Measurements from ENCODE around the gene ARHGAP26. TPM values are rescaled to one million over a fixed set of nuclear protein-coding genes. Genes with fewer than 3 reads are reported as not detected.

The ARHGAP26 gene
- total and polyA plus RNA-seq, 2 experiments from 2014 or later: 9.5 to 16.8 TPM

DNA sequence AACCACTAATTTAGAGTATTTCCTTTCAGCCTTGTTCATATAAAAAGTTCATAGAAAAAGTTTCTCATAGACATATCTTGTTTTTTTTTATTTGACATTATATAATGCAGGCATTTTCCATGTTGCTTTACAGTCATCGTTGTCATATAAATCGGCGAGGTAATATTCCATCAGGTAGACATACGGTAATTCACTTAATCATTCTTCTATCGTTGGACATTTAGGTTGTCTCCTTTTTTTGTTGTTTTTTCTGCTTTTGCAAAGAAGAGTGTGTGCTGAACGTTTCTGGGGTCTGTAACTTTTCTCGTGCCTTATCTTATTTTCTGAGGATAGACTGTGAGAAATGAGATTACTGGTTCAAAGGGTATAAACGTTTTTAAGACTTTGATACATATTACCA is 283.6 kb downstream of the ARHGAP26 start:
- Histone ChIP-seq H3K4me1 (ENCODE audit: insufficient read depth) (peaks cover 33% of the 10 kb centered on the region), H3K4me3 (no peak overlapping the region), H3K27me3 (ENCODE audit: insufficient read depth) (no peaks in the 10 kb centered on the region), H3K27ac (ENCODE audit: low read depth) (no peak overlapping the region), H3K9me2 (ENCODE audit: insufficient read depth) (no peaks in the 10 kb centered on the region), H3K4me2 (no peak overlapping the region), H3K79me2 (replicated peaks; ENCODE audit: insufficient read depth) (no peaks in the 10 kb centered on the region), H4K20me1 (replicated peaks; ENCODE audit: insufficient read depth) (no peaks in the 10 kb centered on the region), H2AFZ (no peak overlapping the region), H3K36me3 (ENCODE audit: insufficient read depth) (no peaks in the 10 kb centered on the region), H3F3A (replicated peaks; ENCODE audit: low read depth) (no peaks in the 10 kb centered on the region)
- H3K9me3 Mint-ChIP-seq: no peaks in the 10 kb centered on the region
- DNase-seq (ENCODE audit: low spot score): no peak
- peaks cover 36% of the 10 kb centered on the region for H3K4me1 Mint-ChIP-seq
- H3K27me3 Mint-ChIP-seq (ENCODE audit: insufficient read depth, low read depth, poor library complexity): peaks cover 1% of the 10 kb centered on the region
- TF ChIP-seq EZH2phosphoT487 (IDR thresholded peaks at IDR 0.05; ENCODE audit: unreplicated experiment) (no peak), STAT1 (IDR thresholded peaks at IDR 0.05; ENCODE audit: unreplicated experiment) (no peak), POLR2AphosphoS5 (IDR thresholded peaks at IDR 0.05; ENCODE audit: low read depth) (no peak), CREB1 (CRISPR knock-in tag; IDR thresholded peaks at IDR 0.05; ENCODE audit: low read depth) (no peak), NANOG (IDR thresholded peaks at IDR 0.05; ENCODE audit: borderline replicate concordance) (no peak), JUNB (IDR thresholded peaks at IDR 0.05; ENCODE audit: unreplicated experiment) (no peak), EZH2 (IDR thresholded peaks at IDR 0.05; ENCODE audit: low read depth, unreplicated experiment) (no peak), ZNF331 (CRISPR knock-in tag; IDR thresholded peaks at IDR 0.05; ENCODE audit: low read depth) (no peak), ZNF114 (CRISPR knock-in tag; IDR thresholded peaks at IDR 0.05) (no peak)
- TF ChIP-seq, protein P1, sequence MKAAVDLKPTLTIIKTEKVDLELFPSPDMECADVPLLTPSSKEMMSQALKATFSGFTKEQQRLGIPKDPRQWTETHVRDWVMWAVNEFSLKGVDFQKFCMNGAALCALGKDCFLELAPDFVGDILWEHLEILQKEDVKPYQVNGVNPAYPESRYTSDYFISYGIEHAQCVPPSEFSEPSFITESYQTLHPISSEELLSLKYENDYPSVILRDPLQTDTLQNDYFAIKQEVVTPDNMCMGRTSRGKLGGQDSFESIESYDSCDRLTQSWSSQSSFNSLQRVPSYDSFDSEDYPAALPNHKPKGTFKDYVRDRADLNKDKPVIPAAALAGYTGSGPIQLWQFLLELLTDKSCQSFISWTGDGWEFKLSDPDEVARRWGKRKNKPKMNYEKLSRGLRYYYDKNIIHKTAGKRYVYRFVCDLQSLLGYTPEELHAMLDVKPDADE (IDR thresholded peaks at IDR 0.05): no peak
- TF ChIP-seq, protein P2, sequence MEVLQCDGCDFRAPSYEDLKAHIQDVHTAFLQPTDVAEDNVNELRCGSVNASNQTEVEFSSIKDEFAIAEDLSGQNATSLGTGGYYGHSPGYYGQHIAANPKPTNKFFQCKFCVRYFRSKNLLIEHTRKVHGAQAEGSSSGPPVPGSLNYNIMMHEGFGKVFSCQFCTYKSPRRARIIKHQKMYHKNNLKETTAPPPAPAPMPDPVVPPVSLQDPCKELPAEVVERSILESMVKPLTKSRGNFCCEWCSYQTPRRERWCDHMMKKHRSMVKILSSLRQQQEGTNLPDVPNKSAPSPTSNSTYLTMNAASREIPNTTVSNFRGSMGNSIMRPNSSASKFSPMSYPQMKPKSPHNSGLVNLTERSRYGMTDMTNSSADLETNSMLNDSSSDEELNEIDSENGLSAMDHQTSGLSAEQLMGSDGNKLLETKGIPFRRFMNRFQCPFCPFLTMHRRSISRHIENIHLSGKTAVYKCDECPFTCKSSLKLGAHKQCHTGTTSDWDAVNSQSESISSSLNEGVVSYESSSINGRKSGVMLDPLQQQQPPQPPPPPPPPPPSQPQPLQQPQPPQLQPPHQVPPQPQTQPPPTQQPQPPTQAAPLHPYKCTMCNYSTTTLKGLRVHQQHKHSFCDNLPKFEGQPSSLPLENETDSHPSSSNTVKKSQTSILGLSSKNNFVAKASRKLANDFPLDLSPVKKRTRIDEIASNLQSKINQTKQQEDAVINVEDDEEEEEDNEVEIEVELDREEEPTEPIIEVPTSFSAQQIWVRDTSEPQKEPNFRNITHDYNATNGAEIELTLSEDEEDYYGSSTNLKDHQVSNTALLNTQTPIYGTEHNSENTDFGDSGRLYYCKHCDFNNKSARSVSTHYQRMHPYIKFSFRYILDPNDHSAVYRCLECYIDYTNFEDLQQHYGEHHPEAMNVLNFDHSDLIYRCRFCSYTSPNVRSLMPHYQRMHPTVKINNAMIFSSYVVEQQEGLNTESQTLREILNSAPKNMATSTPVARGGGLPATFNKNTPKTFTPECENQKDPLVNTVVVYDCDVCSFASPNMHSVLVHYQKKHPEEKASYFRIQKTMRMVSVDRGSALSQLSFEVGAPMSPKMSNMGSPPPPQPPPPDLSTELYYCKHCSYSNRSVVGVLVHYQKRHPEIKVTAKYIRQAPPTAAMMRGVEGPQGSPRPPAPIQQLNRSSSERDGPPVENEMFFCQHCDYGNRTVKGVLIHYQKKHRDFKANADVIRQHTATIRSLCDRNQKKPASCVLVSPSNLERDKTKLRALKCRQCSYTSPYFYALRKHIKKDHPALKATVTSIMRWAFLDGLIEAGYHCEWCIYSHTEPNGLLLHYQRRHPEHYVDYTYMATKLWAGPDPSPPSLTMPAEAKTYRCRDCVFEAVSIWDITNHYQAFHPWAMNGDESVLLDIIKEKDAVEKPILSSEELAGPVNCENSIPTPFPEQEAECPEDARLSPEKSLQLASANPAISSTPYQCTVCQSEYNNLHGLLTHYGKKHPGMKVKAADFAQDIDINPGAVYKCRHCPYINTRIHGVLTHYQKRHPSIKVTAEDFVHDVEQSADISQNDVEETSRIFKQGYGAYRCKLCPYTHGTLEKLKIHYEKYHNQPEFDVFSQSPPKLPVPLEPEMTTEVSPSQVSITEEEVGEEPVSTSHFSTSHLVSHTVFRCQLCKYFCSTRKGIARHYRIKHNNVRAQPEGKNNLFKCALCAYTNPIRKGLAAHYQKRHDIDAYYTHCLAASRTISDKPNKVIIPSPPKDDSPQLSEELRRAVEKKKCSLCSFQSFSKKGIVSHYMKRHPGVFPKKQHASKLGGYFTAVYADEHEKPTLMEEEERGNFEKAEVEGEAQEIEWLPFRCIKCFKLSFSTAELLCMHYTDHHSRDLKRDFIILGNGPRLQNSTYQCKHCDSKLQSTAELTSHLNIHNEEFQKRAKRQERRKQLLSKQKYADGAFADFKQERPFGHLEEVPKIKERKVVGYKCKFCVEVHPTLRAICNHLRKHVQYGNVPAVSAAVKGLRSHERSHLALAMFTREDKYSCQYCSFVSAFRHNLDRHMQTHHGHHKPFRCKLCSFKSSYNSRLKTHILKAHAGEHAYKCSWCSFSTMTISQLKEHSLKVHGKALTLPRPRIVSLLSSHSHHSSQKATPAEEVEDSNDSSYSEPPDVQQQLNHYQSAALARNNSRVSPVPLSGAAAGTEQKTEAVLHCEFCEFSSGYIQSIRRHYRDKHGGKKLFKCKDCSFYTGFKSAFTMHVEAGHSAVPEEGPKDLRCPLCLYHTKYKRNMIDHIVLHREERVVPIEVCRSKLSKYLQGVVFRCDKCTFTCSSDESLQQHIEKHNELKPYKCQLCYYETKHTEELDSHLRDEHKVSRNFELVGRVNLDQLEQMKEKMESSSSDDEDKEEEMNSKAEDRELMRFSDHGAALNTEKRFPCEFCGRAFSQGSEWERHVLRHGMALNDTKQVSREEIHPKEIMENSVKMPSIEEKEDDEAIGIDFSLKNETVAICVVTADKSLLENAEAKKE (CRISPR knock-in tag; IDR thresholded peaks at IDR 0.05): no peak
- TF ChIP-seq, protein P3, sequence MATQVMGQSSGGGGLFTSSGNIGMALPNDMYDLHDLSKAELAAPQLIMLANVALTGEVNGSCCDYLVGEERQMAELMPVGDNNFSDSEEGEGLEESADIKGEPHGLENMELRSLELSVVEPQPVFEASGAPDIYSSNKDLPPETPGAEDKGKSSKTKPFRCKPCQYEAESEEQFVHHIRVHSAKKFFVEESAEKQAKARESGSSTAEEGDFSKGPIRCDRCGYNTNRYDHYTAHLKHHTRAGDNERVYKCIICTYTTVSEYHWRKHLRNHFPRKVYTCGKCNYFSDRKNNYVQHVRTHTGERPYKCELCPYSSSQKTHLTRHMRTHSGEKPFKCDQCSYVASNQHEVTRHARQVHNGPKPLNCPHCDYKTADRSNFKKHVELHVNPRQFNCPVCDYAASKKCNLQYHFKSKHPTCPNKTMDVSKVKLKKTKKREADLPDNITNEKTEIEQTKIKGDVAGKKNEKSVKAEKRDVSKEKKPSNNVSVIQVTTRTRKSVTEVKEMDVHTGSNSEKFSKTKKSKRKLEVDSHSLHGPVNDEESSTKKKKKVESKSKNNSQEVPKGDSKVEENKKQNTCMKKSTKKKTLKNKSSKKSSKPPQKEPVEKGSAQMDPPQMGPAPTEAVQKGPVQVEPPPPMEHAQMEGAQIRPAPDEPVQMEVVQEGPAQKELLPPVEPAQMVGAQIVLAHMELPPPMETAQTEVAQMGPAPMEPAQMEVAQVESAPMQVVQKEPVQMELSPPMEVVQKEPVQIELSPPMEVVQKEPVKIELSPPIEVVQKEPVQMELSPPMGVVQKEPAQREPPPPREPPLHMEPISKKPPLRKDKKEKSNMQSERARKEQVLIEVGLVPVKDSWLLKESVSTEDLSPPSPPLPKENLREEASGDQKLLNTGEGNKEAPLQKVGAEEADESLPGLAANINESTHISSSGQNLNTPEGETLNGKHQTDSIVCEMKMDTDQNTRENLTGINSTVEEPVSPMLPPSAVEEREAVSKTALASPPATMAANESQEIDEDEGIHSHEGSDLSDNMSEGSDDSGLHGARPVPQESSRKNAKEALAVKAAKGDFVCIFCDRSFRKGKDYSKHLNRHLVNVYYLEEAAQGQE (IDR thresholded peaks at IDR 0.05; ENCODE audit: unreplicated experiment): no peak
- TF ChIP-seq, protein P4, sequence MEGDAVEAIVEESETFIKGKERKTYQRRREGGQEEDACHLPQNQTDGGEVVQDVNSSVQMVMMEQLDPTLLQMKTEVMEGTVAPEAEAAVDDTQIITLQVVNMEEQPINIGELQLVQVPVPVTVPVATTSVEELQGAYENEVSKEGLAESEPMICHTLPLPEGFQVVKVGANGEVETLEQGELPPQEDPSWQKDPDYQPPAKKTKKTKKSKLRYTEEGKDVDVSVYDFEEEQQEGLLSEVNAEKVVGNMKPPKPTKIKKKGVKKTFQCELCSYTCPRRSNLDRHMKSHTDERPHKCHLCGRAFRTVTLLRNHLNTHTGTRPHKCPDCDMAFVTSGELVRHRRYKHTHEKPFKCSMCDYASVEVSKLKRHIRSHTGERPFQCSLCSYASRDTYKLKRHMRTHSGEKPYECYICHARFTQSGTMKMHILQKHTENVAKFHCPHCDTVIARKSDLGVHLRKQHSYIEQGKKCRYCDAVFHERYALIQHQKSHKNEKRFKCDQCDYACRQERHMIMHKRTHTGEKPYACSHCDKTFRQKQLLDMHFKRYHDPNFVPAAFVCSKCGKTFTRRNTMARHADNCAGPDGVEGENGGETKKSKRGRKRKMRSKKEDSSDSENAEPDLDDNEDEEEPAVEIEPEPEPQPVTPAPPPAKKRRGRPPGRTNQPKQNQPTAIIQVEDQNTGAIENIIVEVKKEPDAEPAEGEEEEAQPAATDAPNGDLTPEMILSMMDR (conservative IDR thresholded peaks at IDR 0.05; ENCODE audit: low read depth in 2 of 2): no peak
- peaks cover 10% of the 10 kb centered on the region for H3K36me3 Mint-ChIP-seq (ENCODE audit: low read depth)
- ATAC-seq: no peak
- H3K27ac Mint-ChIP-seq: no peak overlapping the region
- H3K4me3 Mint-ChIP-seq: no peak overlapping the region

All from GM23338 (cell line).